AG04450 (cell line): ENCODE results near the gene UQCRC1. TPM values are rescaled to one million over a fixed set of nuclear protein-coding genes. Genes with fewer than 3 reads are reported as not detected.

Source experiments
- CTCF ChIA-PET: fragments of 300-600, 350-600 bp; formaldehyde crosslinking; extraction: SDS; loops from one replicate; lab custom pipeline; 2022; ENCODE audit warnings: antibody characterized with exemption, inconsistent platforms; lab: Charles Lee
- POLR2A ChIA-PET: fragments of 350-600 bp; formaldehyde crosslinking; extraction: SDS; loops from one replicate; lab custom pipeline; 2021; ENCODE audit warnings: antibody characterized with exemption, inconsistent platforms; lab: Yijun Ruan, JAX
- DNase-seq: peaks from one replicate; pipeline ENCODE4 v3.0.0-alpha.2; 2011; ENCODE audit warnings: low read depth, low spot score
- H3K27ac ChIP-seq: one replicate; pipeline ENCODE4 v1.5.1; 2012; ENCODE audit warnings: low read depth, low read length, control low read depth
- H3K27me3 ChIP-seq: one replicate; pipeline ENCODE4 v1.6.0; 2012; ENCODE audit warnings: low read length; ENCODE audit not compliant: control insufficient read depth, insufficient read depth
- H3K4me3 ChIP-seq: 2 replicates; pipeline ENCODE4 v1.5.1; 2011; ENCODE audit warnings: mild to moderate bottlenecking, low read depth, low read length, control low read depth
- H3K9me3 ChIP-seq: 2 replicates; pipeline ENCODE4 v1.5.1; 2012; ENCODE audit warnings: low read length; ENCODE audit not compliant: control insufficient read depth, insufficient read depth
- CTCF ChIP-seq: IDR thresholded peaks from 2 replicates; pipeline ENCODE4 v1.5.1; 2011; ENCODE audit warnings: low read depth, low read length, control low read depth, inconsistent platforms
- polyA plus RNA-seq: library from polyadenylated mRNA; depleted of rRNA; stranded (reverse); fragments of >200 nt; gene quantifications from 2 replicates; pipeline ENCODE4 v1.2.3, GENCODE V29; 2011

UQCRC1 gene
- polyA plus RNA-seq, 1 experiment, result 379 TPM

GRCh38 chr3:48648188-48648850, 38.9 kb upstream of the UQCRC1 start:
- ChIA-PET POLR2A (no interaction called here), CTCF (no interaction called here)
- no peak for TF ChIP-seq CTCF
- Histone ChIP-seq H3K27ac (no peak overlapping the region), H3K4me3 (no peak overlapping the region), H3K27me3 (peaks cover 3% of the 10 kb centered on the region), H3K9me3 (no peaks in the 10 kb centered on the region; the same call in 1 of the 2 replicates)
- no peak for DNase-seq

GRCh38 chr3:48647714-48648113, 38.3 kb upstream of the UQCRC1 start:
- Histone ChIP-seq H3K9me3 (no peaks in the 10 kb centered on the region; the same call in 1 of the 2 replicates), H3K4me3 (no peak overlapping the region), H3K27me3 (peaks cover 3% of the 10 kb centered on the region), H3K27ac (no peak overlapping the region)
- TF ChIP-seq CTCF, result no peak
- CTCF ChIA-PET, result no interaction called here
- DNase-seq, result no peak
- POLR2A ChIA-PET, result no interaction called here

GRCh38 chr3:48644898-48645760, 35.7 kb upstream of the UQCRC1 start:
- POLR2A ChIA-PET, result no interaction called here
- Histone ChIP-seq H3K27me3 (peaks cover 7% of the 10 kb centered on the region), H3K27ac (no peak overlapping the region), H3K4me3 (no peak overlapping the region), H3K9me3 (no peaks in the 10 kb centered on the region)
- DNase-seq, result no peak
- TF ChIP-seq CTCF, result no peak
- CTCF ChIA-PET, result interaction anchor here (0.6 to 1.7 kb wide), 2 partner anchors 9 to 27 kb away, joined by 3 to 8 read pairs; partner anchors contain the start of gene SLC26A6

GRCh38 chr3:48642605-48643004, 33.2 kb upstream of the UQCRC1 start:
- ChIA-PET POLR2A (no interaction called here), CTCF (no interaction called here)
- no peak for TF ChIP-seq CTCF
- no peak for DNase-seq
- peaks cover 10% of the 10 kb centered on the region for H3K27me3 ChIP-seq
- no peak overlapping the region for H3K27ac ChIP-seq
- no peak overlapping the region for H3K4me3 ChIP-seq
- no peaks in the 10 kb centered on the region; the same call in 1 of the 2 replicates for H3K9me3 ChIP-seq

- no peak for TF ChIP-seq CTCF
- H3K27me3 ChIP-seq, result peaks cover 10% of the 10 kb centered on the region
- ChIA-PET CTCF (no interaction called here), POLR2A (no interaction called here)
- H3K4me3 ChIP-seq, result no peak overlapping the region
- no peak overlapping the region for H3K27ac ChIP-seq
- no peak for DNase-seq
- H3K9me3 ChIP-seq, result no peaks in the 10 kb centered on the region; the same call in 1 of the 2 replicates
Observed at GRCh38 chr3:48641396-48641795, 31.9 kb upstream of the UQCRC1 start.
